Endothelial cell of hepatic sinusoid (primary cell): ENCODE results near the gene SHOX.
"Not testable (repeated sequence)": the region's sequence is repeated elsewhere in the genome, so short reads cannot be mapped to it uniquely, and the experiment has no call there.

Experiments
- in situ Hi-C: cut with HindIII; loops from 2 replicates; pipeline ENCODE4 v1.10.0; 2017; ENCODE audit warnings: low sequenced_read_pairs

SHOX gene

DNA sequence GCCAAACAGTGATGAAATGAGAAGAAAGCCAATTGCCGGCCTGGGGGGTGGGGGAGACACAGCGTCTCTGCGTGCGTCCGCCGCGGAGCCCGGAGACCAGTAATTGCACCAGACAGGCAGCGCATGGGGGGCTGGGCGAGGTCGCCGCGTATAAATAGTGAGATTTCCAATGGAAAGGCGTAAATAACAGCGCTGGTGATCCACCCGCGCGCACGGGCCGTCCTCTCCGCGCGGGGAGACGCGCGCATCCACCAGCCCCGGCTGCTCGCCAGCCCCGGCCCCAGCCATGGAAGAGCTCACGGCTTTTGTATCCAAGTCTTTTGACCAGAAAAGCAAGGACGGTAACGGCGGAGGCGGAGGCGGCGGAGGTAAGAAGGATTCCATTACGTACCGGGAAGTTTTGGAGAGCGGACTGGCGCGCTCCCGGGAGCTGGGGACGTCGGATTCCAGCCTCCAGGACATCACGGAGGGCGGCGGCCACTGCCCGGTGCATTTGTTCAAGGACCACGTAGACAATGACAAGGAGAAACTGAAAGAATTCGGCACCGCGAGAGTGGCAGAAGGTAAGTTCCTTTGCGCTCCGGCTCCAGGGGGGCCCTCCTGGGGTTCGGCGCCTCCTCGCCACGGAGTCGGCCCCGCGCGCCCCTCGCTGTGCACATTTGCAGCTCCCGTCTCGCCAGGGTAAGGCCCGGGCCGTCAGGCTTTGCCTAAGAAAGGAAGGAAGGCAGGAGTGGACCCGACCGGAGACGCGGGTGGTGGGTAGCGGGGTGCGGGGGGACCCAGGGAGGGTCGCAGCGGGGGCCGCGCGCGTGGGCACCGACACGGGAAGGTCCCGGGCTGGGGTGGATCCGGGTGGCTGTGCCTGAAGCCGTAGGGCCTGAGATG lies at the start of gene SHOX:
TSS of gene SHOX (plus strand) at position 180 of the 885 bp plus-strand sequence. CDS start at position 287, 107 bp downstream.
- in situ Hi-C loops = no loop called here

DNA sequence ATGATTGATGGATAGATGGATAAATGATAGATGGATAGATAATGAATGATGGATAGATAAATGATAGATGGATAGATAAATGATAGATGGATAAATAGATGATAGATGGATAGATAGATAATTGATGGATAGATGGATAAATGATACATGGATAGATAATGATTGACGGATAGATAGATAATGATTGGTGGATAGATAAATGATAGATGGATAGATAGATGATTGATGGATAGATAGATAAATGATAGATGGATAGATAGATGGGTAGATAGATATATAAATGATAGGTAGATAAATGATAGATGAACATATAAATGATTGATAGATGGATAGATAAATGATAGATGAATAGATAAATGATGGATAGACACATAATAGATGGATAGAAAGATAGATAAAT lies 49.5 kb upstream of the SHOX start:
- in situ Hi-C loops = no loop called here

DNA sequence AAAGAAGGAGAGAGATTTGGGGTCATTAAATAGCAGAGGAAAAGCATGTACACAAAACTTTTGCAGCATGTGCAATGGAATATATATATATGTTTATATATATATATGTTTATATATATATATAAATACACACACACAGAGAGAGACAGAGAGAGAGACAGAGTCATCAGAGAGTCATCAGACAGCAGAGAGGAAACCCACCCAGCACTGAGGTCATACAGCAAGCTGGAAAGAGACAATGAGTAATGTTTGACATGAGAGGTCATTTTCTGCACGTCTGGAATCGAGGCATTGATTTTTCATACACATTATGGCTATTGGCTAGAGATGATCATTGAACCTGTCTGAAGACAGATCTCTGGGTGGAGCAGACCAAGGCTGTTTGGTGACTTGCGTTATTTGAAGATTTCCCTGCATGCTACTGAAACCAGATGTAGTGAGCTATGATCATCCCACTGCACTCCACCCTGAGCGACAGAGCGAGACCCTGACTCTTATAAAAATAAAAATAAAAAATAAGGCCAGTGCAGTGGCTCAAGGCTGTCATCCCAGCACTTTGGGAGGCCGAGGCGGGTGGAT lies 48.8 kb upstream of the SHOX start:
- in situ Hi-C loops = no loop called here

DNA sequence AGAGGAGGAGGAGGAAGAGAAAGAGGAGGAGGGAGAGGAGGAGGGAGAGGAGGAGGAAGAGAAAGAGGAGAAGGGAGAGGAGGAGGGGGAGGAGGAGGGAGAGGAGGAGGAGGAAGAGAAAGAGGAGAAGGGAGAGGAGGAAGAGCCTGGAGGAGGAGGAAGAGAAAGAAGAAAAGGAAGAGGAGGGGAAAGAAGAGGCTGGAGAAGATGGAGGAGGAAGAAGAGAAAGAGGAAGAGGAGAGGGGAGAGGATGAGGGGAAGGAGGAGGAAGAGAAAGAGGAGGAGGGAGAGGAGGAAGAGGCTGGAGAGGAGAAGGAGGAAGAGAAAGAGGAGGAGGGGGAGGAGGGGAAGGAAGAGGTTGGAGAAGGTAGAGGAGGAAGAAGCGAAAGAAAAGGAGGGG lies 46.0 kb upstream of the SHOX start:
- in situ Hi-C loops = no loop called here

DNA sequence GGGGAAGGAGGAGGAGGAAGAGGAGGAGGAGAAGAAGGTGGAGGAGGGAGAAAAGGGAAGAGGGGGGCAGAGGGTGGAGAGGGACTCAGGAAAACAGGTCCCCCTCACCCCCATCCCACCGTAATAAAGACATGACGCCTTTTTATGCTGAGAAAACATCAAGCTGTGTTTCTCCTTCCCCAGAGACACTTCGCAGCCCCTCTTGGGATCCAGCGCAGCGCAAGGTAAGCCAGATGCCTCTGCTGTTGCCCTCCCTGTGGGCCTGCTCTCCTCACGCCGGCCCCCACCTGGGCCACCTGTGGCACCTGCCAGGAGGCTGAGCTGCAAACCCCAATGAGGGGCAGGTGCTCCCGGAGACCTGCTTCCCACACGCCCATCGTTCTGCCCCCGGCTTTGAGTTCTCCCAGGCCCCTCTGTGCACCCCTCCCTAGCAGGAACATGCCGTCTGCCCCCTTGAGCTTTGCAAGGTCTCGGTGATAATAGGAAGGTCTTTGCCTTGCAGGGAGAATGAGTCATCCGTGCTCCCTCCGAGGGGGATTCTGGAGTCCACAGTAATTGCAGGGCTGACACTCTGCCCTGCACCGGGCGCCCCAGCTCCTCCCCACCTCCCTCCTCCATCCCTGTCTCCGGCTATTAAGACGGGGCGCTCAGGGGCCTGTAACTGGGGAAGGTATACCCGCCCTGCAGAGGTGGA lies 45.3 kb upstream of the SHOX start:
- in situ Hi-C loops = no loop called here

DNA sequence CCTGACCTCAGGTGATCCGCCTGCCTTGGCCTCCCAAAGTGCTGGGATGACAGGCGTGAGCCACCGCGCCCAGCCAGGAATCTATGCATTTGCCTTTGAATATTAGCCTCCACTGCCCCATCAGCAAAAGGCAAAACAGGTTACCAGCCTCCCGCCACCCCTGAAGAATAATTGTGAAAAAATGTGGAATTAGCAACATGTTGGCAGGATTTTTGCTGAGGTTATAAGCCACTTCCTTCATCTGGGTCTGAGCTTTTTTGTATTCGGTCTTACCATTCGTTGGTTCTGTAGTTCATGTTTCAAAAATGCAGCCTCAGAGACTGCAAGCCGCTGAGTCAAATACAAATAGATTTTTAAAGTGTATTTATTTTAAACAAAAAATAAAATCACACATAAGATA lies 44.2 kb upstream of the SHOX start:
- in situ Hi-C loops = no loop called here

DNA sequence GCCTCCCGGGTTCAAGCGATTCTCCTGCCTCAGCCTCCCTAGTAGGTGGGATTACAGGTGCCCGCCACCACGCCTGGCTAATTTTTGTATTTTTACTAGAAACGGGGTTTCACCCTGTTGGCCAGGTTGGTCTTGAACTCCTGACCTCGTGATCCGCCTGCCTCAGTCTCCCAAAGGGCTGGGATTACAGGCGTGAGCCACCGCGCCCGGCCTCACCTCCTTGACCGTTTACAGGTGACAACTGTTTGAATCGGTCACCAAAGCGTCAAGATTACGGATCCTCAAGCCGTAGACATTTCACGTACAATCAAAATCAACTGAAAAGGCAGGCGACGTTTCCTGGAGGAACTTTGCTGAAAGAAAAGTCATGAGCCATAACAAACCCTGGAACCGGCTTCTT lies 41.3 kb upstream of the SHOX start:
- in situ Hi-C loops = not testable (repeated sequence)

DNA sequence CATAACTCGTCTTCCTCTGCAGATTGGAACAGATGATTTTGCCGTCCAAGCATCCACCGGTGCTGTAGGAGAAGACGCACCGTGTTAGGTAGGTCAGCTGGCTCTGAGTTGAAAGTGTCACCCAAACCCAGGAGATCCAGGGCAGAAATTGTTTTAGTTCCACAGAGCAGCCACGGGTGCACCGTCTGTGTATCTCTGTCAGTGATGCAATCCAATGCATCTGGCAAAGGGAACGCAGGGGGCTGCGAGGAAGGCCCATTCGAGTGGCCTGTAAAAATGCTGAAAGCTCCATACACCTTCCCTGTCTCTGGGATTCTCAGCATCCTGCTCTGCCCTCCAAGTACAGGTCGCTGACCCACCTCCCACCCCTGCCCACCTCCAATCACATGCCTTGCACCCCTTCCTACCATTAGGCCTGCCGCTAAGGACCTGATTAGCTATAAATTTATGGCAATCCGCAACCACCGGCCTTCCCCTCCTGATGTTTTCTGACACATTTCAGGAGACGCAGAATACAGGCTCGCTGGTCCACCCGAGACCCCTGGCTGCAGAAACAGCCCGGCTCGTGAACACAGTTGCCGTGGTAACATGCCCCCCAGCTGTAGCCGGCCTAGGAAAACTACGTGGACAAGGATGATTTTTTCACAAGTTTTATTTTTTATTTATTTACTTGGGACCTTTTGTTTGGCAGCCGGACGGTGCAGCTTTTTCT lies 39.7 kb upstream of the SHOX start:
- in situ Hi-C loops = no loop called here

DNA sequence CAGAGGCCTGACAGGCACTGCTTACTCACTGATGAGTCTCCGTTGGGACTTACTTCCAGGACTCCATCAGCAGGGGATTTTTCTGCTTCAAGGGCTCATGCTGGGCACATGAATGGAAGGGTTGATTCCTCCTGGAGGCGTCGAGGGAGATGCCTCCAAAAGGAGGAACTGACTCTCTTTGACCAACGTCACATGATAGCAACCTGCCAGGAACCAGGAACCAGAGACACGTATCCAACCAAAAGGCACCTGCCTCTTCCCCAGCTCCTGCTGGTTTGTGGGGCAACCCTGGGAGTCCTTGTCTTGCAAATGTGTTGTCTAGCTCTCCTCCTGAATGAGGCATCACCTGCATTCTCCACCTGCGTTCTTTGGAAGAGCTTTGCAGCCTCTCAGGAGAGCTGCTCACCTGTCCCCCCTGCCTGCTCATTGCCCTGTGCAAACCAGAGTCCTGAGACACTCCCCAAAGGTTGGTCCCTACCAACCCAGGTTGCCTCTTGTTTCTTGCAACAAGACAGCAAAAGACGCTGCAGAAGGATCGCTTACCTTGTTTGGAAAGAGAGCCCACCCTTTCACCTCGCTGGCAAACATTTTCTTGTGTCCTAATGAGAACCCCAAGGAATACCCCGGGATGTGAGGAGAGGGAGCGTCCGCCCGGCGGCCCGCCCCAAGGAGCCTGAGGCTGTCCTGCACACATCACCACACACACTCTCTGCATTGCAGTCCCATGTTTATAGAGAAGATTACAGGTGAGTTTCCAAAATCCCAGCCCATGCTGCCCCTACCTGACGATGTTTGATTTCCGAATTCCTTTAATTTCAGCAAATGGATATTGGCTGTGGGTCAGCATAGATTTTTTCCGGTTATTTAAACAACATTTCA lies 30.5 kb upstream of the SHOX start:
- in situ Hi-C loops = no loop called here

DNA sequence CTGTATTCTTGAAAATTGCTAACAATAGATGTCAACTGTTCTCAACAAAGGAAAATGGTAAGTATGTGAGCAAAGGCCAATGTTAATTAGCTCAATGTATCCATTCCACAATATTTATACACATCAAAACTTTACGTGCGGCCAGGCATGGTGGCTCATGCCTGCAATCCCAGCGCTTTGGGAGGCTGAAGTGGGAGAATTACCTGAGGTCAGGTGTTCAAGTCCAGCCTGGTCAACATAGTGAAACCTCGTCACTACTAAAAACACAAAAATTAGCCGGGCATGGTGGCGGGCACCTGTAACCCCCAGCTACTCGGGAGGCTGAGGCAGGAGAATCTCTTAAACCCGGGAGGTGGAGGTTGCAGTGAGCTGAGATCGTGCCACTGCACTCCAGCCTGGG lies 27.6 kb upstream of the SHOX start:
- in situ Hi-C loops = not testable (repeated sequence)

DNA sequence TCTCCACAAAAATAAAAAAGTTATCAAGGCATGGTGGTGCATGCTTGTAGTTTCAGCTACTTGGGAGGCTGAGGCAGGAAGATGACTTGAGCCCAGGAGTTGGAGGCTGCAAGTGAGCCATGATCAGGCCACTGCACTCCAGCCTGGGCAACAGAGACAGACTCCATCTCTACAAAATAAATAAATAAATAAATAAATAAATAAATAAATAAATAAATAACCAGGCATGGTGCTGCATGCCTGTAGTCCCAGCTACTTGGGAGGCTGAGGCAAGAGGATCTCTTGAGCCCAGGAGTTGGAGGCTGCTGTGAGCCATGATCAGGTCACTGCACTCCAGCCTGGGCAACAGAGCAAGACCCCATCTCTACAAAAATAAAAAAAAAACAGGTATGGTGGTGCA lies 26.0 kb upstream of the SHOX start:
- in situ Hi-C loops = not testable (repeated sequence)

DNA sequence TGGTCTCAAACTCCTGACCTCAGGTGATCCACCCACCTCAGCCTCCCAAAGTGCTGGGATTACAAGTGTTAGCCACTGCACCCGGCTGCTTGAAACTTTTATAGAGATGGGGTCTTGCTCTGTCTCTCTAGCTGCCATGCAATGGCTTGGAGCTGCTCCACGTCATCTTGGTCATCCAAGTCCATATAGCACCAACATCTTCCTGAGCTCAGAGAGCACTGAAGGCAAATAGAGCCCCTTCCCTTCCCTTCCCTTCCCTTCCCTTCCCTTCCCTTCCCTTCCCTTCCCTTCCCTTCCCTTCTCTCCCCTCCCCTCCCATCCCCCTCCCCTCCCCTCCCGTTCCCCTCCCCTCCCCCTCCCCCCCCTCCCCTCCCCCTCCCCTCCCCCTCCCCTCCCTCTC lies 22.5 kb upstream of the SHOX start:
- in situ Hi-C loops = not testable (repeated sequence)

DNA sequence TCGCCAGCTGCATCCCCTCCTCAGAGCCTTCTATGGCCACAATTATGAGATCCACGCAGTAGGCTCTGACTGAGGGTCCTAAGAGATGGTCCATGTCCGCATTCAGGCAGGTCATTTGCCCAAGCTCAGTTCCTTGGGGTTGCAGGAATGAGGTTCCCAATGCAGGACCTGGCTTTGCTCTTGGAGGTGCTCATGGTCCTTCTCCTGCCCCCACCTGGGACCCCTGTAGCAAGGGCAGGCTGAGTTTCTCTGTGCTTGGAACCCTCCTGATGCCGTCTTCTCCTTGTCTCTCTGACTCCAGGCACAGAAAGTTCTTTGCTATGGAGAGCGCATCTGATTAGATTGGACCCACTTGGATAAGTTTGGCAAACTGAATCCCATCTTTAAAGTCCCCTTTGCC lies 16.5 kb upstream of the SHOX start:
- in situ Hi-C loops = no loop called here

DNA sequence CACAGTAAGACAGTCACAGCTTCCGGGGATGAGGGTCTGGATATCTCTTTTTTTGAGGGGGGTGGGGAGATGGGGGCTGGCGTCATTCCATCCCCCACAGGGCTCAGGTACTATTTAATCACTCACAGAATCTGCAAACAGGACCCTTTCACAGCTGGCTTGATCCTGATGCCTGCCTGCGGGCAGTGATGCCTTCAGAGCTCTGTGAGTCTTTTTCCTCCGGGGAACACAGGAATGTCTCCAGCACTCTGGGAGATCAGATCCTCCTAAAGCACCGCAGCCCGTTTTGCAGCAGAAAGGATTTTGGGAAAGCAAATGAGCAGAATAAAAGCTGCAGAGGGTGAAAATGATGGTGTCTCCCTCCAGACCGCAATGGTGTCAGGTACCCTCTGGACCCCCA lies 13.2 kb upstream of the SHOX start:
- in situ Hi-C loops = no loop called here

DNA sequence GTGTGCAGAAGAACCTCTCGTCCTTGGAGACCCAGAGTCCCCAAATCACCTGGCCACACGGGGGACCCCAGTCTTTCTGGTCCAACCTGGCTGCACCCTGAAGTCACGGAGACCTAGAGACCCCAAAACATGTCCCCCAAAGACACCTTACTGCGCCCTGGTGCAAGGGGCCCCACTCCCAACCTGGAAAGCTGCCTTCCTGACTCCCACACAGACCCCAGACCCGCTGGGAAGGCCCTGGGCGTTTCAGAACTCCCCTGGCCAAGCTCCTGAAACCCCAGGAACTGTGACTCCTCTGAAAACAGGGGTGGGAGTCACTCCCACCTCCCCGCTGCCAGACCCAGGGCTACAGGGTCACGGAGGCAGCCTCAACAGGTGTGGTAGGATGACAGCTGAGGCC lies 12.7 kb upstream of the SHOX start:
- in situ Hi-C loops = no loop called here

DNA sequence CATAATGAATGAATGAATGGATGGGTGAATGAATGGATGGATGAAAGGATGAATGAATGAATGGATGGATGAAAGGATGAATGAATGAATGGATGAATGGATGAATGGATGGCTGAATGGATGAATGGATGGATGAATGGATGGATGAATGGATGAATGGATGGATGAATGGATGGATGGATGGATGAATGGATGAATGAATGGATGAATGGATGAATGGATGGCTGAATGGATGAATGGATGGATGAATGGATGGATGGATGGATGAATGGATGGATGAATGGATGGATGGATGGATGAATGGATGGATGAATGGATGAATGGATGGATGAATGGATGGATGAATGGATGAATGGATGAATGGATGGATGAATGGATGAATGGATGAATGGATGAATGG lies 12.3 kb upstream of the SHOX start:
- in situ Hi-C loops = not testable (repeated sequence)

DNA sequence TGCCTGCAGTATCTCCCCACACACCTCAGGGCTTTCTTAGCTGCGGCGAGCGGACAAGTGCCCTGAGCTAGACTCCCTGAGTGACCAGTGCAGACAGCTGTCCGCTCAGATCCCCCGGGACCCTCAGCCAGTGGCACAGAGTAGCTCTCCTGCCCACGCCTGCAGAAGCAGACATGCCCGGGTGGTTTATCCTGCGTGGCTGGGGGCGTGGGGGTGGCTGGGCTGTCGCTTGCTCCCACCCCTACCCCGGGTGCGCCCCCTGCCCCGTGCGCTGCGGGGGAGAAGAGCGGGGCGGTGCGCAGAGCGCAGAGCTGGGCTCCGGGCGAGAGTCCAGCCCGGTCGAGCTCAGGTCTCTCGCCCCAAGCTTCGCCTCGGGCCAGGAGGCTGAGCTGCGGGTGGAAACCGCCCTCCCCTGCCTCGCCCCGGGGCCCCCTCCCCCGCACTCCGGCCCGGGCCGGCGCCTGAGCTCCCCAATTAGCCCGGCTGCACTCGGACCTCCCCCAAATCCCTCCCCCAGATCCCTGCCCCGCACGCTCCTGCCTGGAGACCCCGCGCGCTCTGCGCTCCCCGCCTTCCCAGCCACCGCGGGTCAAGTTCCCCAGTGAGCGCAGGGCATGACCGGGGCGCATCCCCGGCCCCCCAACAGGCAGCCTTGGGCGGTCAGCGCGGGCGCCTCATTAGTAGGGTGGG lies 11.7 kb upstream of the SHOX start:
- in situ Hi-C loops = no loop called here

DNA sequence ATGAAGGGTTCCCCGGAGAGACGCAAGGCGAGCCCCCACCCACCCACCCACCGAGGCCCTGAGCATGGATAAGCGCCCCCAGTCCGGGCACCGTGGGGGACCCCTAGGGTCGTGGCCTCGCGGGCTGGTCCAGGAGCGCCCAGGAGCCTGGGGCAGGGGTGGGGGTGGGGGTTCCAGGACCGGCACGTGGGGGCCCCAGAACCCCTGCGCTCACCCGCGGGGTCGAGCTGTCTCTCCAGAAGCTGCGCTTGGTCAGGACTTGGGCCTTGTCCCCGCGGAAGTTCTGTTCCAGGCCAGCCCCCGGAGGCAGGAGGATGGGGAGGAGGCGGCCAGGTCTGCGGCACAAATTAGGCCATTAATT lies 11.2 kb upstream of the SHOX start:
- in situ Hi-C loops = no loop called here

DNA sequence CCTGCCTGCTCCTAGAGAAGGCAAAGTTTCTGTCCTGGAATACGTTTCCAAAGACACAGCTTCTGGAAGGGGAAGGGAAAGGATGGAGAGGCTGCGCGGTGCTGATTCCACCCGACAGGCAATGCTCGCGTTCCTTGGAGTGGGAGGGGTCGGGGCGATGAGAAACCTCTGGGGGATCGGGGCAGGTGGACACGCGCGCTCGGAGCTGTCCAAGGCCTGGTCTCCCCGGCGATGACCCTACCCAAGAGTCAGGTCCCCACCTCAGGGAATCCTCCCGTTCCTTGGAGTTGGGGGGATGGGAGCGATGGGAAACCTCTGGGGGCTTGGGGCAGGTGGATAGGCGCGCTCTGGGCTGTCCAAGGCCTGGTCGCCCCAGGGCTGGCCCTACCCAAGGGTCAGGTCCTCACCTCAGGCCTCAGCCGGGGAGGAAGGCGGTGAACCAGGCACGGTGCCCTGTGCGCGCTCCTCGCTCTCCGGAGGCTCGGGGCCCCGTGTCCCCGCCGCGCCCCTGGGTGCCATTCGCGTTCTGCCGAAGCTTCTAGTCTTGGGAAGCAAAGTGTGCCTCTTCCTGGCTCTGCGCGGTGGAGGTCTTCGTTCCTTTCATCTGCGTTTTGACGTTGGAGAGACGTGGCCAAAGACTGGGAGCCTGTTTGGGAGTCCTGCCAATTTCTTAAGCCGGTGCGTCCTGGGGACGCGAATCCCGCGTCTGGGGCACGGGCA lies 10.6 kb upstream of the SHOX start:
- in situ Hi-C loops = no loop called here
